ENCODE results near the gene MAP6D1.

GRCh38 chr3:183845608-183846288, 20.4 kb upstream of the MAP6D1 start:
- TF ChIP-seq EP300 (IDR thresholded peaks at IDR 0.05) = no peak
- TF ChIP-seq POLR2AphosphoS5 (IDR thresholded peaks at IDR 0.05) = no peak
- no peak for TF ChIP-seq CTCF (IDR thresholded peaks at IDR 0.05)

Data from sigmoid colon (tissue), 4 donors.